ENCODE results near the gene EXOSC5. TPM values are rescaled to one million over a fixed set of nuclear protein-coding genes. Genes with fewer than 3 reads are reported as not detected.

EXOSC5 gene
- total and polyA plus RNA-seq, 2 donors (not counting 1 experiment from before 2014, with no cell fraction given) = 14.1 to 41.4 TPM

DNA sequence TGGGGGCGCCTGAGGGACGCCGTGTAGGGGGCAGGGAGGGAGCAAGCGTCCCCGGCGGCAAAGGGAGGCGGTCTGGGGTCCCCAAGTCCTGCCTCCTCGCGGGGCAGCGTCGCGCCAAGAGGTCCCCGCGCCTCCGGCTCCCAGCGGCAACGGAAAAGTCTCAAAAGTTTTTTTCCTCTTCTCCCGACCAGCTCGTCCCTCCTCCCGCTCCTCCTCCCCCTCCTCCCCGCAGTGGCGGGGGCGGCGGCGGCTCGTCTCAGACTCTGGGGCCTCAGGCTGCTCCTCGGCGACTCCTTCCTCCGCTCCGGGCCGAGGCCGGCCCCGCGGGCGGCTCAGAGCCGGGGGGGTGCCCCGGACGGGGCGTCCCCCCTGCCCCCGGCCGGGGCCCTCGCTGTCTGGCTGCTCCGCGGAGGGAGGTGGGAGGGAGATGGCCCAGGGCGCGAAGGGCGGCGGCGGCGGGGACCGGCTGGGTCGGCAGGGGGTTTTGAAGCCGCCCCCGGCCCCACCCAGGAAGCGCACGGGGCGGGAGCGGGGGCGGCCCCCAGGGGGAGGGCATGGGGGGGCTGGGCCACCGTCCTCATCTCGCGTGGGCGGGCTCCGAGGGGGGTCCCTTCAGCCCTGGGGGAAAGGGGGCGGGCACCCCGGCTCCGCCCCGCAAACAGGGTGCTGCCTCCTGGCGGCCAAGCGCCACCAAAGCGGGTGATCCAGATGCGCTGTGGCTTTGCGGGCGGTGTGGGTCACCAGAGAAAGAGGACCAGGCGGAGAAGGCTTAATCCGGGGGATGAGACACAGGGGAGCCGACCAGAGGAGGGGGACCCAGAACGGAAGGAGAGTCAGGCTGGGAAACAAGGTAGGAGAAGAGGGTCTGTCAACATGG lies 43.5 kb downstream of the EXOSC5 start, which contains the start of gene TGFB1:
Gene TGFB1 (minus strand): TSS at position 457 of the 877 bp plus-strand sequence. CDS start 878 bp downstream, outside the sequence.
- peak; percentile 72 for ATAC-seq (ENCODE audit: low read depth)
- peak within 1 kb of the TSS; percentile 66 for H2AFZ ChIP-seq (ENCODE audit: insufficient read depth, low read depth, low read length, poor library complexity, severe bottlenecking)
- POLR2A ChIA-PET = interaction anchor here (1.2 to 5.0 kb wide), 6 partner anchors 10 to 90 kb away, joined by 3 to 69 read pairs (median 20); partner anchors contain the start of genes B9D2 and HNRNPUL1

More for the DNA sequence above, 43.5 kb downstream of the EXOSC5 start, which contains the start of gene TGFB1:
- H3K27me3 Mint-ChIP-seq = no peaks in the 10 kb centered on the region
- no peaks in the 10 kb centered on the region for H3K9me3 Mint-ChIP-seq (ENCODE audit: insufficient read depth)
- no peak for TF ChIP-seq EZH2 (IDR thresholded peaks at IDR 0.05; ENCODE audit: borderline replicate concordance, insufficient read depth, low read depth, low read length, poor library complexity, severe bottlenecking)
- TF ChIP-seq CTCF (IDR thresholded peaks at IDR 0.05) = peak; percentile 84
- H3K27ac Mint-ChIP-seq = peak within 1 kb of the TSS; percentile 92
- Histone ChIP-seq H3K4me1 (ENCODE audit: control insufficient read depth in 2 of 2, insufficient read depth in 2 of 2, low read length in 2 of 2) (peaks cover 26 to 30% of the 10 kb centered on the region in 2 donors), H3K4me3 (ENCODE audit: control extremely low read depth in 1 of 5, extremely low read depth in 1 of 5, insufficient read depth in 1 of 5, low read depth in 2 of 5, low read length in 4 of 5) (peak within 1 kb of the TSS; percentile 67 to 100 (median 92)), H3K27ac (ENCODE audit: low read length in 2 of 2) (peak within 1 kb of the TSS; percentile 79 to 91), H3K27me3 (replicated peaks in 1 of 4; ENCODE audit: control extremely low read depth in 1 of 4, control insufficient read depth in 3 of 4, insufficient read depth in 4 of 4, low read length in 3 of 4) (no peaks in the 10 kb centered on the region), H4K20me1 (ENCODE audit: control insufficient read depth, insufficient read depth, low read length, poor library complexity, severe bottlenecking) (peaks cover 49% of the 10 kb centered on the region), H3K36me3 (replicated peaks in 1 of 2; ENCODE audit: control extremely low read depth in 1 of 2, control insufficient read depth in 1 of 2, extremely low read depth in 1 of 2, insufficient read depth in 2 of 2, low read length in 1 of 2) (peaks cover 0 to 5% of the 10 kb centered on the region in 2 experiments), H3K79me2 (ENCODE audit: control insufficient read depth, insufficient read depth, low read length) (peaks cover 48% of the 10 kb centered on the region), H3K4me2 (replicated peaks; ENCODE audit: low read depth, low read length, poor library complexity, severe bottlenecking) (peak within 1 kb of the TSS; percentile 95), H3K9me3 (ENCODE audit: control extremely low read depth in 1 of 3, control insufficient read depth in 2 of 3, insufficient read depth in 1 of 3, low read length in 2 of 3) (no peaks in the 10 kb centered on the region), H3K9ac (ENCODE audit: low read length) (peak within 1 kb of the TSS; percentile 88)
- peaks cover 44% of the 10 kb centered on the region for H3K4me1 Mint-ChIP-seq
- WGBS (ENCODE audit: insufficient coverage) = under 1% methylated on average over 74 of the region's 78 CpGs
- intact Hi-C loops (cut with micrococcal nuclease) = loop anchor here (1.0 kb wide), 4 partner anchors 11 to 89 kb away; partner anchors contain the start of genes B9D2 and HNRNPUL1
- CTCF ChIA-PET = interaction anchor here (1.5 to 7.6 kb wide), 8 partner anchors 11 to 210 kb away, joined by 5 to 130 read pairs (median 20); partner anchors contain the start of genes B9D2, CCDC97 and HNRNPUL1
- H3K4me3 Mint-ChIP-seq = peak within 1 kb of the TSS; percentile 93
- peak; percentile 97 for DNase-seq
